Stimulated activated CD4-positive, alpha-beta T cell treated with anti-CD3 and anti-CD28 coated beads, TNF-alpha, amount 100 ng/mL, for 48 hours (primary cell): ENCODE measurements around the gene NAGLU.
A peak's percentile ranks its signal among the peaks of the same experiment; 100 is the strongest.

Experiments used
- DNase-seq, 3 donors: peaks; one replicate each; pipeline ENCODE4 v3.0.0-alpha.2; 2020; ENCODE audit warnings: low read depth in 3 of 3

NAGLU gene

DNA sequence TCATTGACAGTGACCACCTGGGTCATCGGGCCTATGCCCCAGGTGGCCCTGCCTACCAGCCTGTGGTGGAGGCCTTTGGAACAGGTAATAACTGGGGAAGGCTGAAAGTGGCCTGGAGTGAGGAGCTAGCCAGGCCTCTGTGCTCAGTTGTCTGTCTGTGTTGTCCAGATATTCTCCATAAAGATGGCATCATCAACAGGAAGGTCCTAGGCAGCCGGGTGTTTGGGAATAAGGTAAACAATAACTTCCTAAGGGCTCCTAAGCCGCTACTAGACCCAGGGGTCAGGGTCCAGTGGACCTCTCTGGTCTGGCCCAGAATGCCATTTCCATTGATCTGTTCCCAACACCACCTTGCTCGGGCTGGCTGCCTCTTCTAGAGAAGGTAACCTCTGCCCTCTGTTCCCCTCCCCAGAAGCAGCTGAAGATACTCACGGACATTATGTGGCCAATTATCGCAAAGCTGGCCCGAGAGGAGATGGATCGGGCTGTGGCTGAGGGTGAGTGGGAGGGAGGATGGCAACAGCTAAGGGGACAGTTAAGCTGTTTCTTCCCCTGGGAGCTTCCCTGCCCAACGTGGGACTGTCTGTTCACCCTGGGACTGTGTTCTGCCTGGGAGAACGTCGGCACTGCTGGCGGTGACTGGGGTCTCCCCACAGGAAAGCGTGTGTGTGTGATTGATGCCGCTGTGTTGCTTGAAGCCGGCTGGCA, 28.9 kb downstream of the NAGLU start:
- DNase-seq: no peak

DNA sequence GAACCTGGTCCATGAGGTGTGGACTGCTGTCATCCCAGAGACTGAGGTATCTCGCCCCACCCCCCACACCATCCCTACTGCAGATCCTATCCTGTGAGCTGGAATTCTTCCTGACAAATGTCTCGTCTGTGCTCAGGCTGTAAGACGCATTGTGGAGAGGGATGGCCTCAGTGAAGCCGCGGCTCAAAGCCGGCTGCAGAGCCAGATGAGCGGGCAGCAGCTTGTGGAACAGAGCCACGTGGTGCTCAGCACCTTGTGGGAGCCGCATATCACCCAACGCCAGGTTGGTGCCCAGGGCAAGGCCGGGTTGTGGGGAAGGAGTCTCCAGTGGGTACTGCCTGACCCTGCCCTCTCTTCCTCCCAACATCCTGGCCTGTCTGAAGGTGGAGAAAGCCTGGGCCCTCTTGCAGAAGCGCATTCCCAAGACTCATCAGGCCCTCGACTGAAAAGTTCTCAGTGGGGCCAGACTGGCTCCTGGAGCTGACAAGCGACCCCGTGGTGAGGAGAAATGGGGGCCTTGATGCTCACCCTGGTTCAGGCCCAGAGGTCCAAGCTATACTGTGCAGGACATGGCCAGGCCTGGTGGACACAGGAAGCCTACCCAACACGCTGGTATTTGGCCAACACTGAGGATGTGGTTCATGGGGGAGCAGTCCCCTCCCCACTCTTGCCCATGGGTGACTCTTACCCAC, 29.6 kb downstream of the NAGLU start:
- no peak for DNase-seq

DNA sequence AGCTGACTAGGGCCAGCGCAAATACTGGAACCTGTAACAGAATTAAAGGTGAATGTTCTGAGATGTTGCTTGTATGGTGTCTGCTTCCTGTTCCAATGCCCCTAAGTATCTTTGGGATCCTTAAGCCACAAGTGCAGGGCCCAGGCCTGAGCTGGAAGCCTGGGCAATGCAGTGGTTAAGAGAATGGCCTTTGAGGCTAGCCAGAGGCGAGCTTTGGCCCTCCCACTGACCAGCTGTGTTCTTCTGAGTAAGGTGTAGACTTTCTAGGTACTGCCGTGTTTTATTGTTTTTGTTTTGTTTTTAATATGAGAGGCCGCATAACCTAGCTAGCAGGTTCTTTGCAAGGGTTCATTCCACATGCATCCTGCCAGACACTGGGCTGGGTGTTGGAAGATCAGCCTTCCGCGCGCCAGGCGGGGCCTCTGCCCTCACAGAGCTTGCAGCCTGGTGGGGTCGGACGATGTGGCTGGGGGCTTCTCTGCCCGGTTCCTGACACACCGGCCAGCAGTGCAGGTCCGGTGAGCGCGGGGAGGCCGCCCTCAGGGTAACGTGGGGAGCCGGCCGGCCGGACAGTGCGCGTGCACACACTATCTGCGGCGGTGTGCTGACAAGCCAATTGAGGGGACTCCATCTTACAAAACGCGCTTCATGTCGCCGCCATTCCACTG, 30.3 kb downstream of the NAGLU start:
- DNase-seq: no peak

DNA sequence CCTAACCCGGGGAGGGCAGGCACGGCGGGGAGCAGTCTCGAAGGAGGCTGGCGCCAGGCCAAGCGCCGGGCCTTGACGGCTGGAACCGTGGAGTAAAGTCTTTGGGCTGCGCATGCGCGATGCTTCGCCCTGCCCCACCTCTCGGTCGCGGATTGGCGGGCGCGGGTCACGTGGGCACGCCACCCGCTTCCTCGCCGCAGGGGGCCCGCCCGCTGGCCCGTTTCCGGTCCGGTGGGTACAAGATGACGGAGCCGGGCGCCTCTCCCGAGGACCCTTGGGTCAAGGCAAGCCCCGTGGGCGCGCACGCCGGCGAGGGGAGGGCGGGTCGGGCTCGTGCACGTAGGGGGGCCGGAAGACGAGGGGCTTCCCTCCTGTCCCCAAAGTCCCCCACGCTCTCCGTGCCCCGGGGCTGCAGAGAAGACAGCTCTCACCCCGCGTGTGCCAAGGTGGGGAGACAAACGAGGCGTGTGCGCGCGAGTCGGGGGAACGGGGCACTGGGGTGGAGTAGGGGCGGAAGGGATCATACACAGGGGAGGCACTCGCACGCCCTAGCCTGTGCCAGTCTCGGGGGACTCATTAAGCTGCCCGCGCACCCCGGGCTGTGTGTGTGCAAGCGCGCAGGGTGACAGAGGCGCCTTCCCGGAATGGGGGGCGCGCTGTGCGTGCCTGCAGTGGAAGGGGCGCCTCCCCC, 31.0 kb downstream of the NAGLU start, which contains the start of gene MLX:
Gene MLX (plus strand): TSS at position 218 of the 691 bp plus-strand sequence. CDS start 25 bp downstream, at position 243.
- peak; percentile 84 to 93 (median 87) for DNase-seq

DNA sequence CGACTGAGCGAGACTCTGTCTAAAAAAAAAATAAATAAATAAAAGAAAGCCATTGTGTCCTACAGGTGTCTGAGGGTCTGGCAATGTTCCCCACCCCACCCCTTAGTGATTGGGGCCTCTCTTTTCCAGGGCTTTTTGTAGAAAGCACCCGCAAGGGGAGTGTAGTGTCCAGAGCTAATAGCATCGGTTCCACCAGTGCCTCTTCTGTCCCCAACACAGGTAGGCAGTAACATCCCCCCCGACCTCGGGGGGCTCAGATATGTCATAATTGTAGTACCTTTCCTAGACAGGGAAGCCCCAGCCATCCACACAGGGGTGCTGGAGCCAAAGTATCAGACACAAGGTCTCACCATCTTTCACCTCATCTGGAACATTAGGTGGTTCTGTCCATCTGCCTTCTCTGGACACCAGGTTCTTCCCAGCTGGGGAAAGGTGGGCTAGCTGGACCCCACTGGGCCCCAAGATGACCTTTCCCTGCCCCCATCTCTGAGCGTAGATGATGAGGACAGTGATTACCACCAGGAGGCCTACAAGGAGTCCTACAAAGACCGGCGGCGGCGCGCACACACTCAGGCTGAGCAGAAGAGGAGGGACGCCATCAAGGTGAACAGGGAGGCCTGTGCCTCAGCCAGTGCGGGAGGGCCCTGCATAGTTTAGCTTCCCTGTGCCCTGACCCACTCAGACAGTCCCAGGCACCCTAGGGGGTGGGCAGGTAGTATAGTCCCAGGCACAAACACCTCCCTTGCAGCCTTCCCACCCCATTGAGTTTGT, 32.5 kb downstream of the NAGLU start:
- DNase-seq: no peak

DNA sequence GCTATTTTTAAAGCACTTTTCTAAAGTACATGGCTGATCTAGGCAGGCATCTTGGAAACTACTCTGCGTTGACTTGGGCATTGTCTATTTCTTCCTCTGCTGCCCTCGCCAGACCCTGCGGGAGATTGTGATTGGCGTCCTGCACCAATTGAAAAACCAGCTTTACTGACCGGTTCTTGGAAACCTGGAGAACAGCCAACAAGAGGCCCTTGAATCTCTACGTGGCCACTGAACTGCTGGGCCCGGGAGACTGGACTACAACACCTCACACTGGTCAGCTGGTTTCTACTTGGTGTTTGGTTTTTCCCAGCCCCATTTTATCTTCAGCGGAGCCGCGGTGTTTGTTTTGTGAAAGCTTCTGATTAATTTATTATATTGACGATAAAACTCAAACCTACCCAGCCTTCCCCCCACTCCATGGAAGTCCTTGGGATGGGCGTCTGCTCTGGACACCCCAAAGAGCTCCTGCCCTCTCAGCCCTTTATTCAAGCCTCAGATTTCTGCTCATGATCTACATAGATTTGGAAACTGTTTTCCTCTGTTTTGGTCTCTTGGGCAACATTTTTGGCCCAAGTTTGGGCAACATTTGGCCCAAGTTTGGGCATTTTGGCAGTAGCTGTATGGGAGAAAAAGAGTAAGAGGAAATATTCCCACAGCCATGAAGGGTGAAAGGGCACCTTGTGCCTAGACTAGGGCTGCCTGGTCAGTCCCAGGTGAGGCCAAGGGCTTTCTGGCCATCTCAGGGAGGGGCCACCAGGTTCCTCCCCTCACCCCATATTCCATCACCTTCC, 35.6 kb downstream of the NAGLU start:
- no peak for DNase-seq

DNA sequence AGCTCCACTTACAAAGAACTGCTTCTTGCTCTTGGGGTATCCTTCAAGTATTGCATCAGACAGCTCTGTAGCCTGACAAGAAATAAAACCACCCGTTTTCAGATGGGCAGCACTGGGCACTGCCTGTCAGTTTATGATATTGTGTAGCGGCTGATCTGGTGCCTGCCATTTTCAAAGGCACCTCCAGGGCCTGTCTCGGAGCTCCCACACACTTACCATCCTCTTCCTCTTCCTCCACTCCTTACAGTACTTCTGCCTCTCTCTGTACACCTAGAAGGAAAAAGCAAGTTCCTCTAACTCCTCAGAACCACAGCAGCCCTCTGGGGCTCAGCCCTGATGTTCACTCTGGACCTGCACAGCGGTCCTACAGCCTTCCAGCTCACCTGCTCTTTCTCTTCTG, 37.1 kb downstream of the NAGLU start:
- no peak for DNase-seq

DNA sequence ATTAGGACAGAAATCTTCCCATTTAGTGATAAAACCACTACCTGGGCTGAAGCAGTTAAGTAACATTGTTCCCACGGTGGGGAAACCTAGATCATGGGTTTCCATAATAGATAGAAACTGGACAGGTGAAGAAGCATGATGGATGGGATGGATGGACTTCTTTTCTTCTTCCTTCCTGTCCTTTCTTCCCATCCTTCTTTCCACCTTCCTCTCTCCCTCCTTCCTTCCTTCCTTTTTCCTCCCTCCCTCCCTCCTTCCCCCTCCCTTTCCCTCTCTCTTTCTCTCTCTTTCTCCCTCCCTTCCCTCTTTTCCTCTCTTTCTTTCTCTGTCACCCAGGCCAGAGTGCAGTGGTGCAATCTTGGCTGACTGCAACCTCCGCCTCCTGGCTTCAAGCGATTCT, 38.4 kb downstream of the NAGLU start:
- DNase-seq: no peak

DNA sequence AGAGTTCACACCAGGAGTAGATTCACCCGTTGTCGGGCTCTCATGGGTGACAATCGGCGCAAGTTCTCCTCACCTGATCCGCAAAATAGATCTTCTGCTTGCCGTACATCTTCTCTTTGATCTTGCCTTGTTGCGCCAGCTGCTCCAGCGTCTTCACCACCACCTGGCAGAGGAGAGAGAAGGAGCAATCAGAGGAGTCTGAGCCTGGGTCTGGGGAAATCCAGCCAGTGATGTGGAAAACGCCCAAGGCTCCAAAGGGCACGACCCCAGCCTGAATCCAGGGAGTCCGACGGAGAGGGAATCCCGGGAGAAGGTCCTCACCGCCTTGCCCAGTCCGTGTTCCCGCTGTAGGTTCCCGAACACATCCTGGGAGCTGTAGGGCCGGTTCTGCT, 41.1 kb downstream of the NAGLU start:
- no peak for DNase-seq

DNA sequence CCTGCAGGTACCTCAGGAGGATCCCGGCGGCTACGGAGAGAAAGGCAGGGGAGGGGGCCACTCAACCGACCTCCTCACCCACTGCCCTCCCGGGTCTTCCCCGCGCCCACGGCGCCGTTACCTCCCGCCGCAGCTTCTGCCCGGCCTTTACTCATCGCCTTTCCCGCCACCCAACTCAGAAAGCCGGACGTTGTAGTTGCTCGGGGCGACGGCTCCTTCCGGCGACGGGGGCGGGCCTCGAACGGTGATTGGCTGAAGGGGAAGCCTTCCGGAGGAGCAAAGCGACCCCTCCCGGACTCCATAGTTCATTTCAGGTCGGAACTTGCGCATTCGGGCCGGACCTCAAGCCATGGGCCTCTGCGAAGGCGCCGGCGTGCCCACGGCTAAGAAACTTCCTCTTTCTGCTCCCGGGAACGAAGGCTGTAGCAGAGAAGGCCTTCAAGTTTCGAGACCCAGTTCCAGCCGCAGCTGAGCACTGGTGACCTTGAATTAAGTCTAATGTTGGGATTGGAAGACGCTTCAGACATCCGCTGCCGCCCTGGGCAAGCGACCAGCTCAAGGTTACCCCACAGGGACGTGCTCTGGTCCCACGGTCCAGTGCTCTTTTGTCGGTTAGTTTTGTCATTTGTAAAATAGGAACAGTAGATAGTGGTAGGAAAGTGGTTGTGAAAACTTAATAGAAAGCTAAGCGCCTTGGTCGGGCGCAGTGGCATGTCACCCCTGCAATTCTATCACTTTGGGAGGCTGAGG, 41.7 kb downstream of the NAGLU start, which contains the start of gene PSMC3IP:
Gene PSMC3IP (minus strand): TSS at position 198 of the 750 bp plus-strand sequence. CDS start 43 bp downstream, at position 155.
- peak; percentile 92 to 95 (median 93) for DNase-seq

DNA sequence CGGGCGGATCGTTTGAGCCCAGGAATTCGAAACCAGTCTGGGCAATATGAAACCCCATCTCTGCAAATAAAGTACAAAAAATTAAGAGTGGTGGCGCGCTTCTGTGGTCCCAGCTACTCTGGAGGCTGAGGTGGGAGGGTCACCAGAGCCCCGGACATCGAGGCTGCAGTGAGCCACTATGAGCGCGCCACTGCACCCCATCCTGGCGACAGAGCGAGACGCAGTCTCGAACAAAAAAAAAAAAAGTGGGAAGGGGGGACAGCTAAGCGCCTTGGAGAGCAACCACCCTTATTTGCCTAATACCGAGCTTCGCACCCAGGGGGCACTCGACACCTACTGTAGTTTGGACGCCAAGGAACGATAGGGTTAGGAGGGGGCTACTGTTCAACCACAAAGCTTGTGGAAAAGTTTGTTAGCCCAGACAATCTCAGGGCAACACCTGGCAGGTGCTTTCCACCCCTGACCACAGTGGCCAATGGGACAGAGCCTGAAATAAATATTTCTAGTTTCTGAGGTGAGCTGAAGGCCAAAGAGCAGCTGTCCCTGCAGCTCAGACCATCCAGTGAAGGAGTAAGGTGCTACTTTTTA, 42.3 kb downstream of the NAGLU start:
- peak; percentile 39 to 53 (median 43) for DNase-seq

DNA sequence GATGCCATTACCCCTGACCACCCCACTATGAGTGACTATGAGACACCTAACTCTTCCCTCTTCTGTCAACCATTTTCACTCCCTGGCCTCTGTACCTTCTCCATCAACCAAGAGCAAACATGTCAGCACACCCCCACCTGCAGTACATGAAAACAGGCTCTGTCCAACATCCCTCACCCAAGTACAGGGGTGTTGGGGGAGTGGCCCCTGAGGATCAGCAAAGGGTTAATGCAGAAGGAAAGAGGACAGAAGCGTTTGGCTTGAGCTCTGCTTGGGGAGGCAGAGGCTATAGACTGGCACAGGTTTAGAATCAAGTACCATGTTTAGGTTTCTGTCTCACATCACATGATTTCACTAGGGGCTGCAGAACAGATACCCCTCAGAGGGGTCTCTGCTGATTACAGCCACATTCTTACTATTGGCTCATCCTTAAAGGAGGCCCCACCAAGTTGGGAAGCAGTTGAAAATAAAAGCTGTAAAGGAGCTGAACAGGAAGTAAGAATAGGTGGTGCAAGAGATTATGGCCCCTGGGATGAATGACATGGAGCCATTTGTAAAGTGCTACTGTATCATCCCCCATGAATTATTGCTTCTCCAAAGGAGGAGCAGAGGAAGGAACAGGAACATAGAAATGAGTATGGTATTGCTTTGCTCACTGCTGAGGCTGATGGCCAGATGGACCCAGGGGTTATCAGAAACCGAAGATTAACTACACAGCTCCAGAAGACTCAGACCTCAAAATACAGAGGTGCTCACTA, 43.9 kb downstream of the NAGLU start:
- no peak for DNase-seq

DNA sequence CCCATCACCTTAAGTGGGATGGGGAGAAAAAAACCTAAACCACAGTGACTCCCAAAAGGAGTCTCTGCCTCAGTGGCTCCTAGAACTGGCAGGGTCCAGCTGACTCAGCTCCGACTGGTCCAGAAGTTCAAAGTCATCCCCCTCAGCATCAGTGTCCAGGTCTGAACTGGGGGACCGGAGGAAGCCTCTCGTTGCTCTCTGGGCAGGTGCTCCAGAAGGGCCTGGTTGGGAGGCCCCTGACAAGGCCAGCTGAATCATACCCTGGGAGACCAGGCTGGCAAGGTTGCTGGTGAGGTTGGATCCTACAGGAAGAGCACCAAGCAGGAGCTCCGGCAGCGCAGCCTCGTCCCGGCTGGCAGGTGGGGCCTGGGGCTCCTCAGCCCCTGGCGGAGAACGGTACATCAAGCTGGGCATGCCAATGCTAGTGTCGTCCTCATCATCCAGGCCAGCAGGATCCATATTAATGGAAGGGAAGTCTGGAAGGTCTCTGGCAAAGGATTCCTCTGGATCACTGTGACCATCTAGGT, 45.8 kb downstream of the NAGLU start:
- no peak for DNase-seq

DNA sequence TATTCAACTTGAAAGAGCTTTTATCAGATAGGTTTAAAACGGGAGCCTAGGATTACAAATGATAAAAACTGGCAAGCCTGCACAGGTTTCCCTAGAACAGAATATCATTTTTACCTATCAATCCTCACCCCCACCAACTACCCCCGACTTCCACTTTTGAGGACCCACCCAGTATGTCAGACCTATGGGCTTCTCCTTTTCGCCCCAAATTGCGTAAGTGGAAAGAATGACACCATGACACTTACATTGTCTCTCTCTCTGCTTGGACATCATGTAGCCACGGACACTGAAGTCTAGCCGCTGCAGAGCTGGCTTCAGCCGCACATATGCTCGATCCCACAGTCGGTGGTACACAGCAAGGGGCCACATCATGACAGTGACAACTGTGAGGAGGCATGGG, 48.8 kb downstream of the NAGLU start:
- DNase-seq: no peak

DNA sequence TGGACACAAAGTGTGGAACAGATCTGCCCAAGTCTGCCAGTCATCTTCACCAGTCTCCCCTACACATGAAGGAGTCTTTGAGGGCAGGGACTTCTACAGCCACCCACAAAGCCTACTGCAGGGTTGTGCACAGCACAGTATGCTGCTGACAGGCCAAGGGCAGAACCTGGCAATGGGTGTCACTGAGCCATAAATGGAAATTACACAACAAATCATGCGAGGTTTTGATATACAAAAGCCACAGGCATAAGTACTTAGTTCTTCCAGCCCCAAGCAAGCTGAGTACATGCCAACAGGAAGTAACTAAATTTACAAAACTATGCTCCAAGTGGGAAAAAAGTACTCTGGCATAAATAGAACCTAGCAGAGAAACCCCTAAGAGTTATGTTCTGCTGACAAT, 49.3 kb downstream of the NAGLU start:
- no peak for DNase-seq

DNA sequence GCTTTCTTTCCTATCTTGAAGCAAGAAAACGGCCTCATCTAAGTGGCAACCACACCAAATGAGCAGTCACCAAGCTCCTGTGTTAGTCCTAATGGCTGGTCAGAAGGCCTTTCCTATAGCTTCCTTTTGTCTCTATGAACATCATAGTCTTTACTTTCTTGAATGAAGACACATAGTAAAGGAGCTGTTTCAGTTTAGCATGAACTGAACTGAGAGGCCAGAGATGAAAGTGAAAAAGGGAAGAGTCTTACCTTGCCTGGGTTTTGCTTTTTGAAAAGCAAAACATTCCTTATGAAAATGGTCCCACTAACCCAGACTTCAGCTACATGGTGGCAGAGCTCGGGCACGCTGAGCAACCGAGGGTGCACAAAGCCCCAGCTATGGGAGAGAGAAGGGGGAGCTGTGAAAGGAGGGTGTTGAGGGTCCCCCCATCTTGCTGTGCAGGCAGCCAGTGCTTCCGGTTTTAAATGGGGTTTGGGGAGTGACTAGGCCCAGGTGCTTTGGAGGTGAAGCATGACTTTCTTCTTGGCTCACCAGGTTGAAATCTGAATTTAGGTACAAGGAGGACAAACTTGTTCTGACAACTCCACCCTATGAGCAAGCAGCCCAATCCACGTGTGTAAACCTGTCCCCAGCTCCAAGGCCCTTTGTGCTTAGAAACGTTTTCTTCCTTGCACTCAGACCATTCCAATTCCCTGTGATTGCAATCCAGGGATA, 50.6 kb downstream of the NAGLU start:
- DNase-seq: no peak

DNA sequence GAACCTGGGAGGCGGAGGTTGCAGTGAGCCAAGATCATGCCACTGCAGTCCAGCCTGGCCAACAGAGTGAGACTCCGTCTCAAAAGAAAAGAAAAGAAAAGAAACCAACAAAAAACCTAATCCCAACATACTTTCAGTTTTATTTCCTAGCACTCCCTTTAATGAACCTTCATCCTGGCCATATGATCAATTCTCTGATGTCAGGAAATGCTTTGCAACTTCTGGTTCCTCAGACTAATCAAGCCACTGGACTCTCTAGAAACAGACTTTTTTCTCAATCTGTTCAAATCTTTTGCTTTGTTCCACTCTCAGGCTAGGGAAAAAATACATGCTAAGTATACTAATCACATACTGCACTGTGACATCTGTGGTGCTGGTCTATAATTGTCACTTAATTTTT, 54.8 kb downstream of the NAGLU start:
- no peak for DNase-seq

DNA sequence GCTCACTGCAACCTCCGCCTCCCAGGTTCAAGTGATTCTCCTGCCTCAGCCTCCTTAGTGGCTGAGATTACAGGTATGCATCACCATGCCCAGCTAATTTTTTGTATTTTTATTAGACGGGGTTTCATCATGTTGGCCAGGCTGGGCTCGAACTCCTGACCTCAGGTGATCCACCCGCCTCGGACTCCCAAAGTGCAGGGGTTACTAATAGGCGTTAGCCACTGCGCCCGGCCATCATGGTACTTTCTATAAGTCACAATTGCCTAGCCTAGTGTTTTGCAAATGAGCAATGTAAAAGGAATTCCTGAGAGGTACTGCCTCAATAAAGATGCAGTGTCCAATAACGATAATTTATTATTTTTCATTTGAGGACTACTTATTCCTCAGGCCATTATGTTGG, 55.4 kb downstream of the NAGLU start:
- DNase-seq: no peak
